ENCODE data around the gene S100A16. TPM values are rescaled to one million over a fixed set of nuclear protein-coding genes. Genes with fewer than 3 reads are reported as not detected.

Gene S100A16
- total and polyA plus RNA-seq, 9 of the 15 experiments (the other 6 are each of a cell fraction or from before 2014, with no cell fraction given): 1.6 to 6.9 (median 4.3) TPM

GRCh38 chr1:153566414-153567371 is 46.2 kb downstream of the S100A16 start (continued):
- TF ChIP-seq POLR3A (IDR thresholded peaks at IDR 0.05; ENCODE audit: borderline replicate concordance, extremely low read depth, insufficient read depth, insufficient read length) (no peak), SMARCA4 (IDR thresholded peaks at IDR 0.05) (peak; percentile 96), PRPF4 (IDR thresholded peaks at IDR 0.05; ENCODE audit: insufficient read depth, low read depth, low read length, poor library complexity, severe bottlenecking) (no peak), PHF21A (IDR thresholded peaks at IDR 0.05; ENCODE audit: borderline replicate concordance, low read depth) (peak; percentile 83; the same call in 1 of the 2 replicates), ZNF354B (CRISPR knock-in tag; IDR thresholded peaks at IDR 0.05) (no peak), RBM14 (IDR thresholded peaks at IDR 0.05; ENCODE audit: borderline replicate concordance, insufficient read depth, low read depth, low read length) (no peak), EHMT2 (IDR thresholded peaks at IDR 0.05) (no peak), ZFP30 (CRISPR knock-in tag; IDR thresholded peaks at IDR 0.05; ENCODE audit: borderline replicate concordance) (no peak), TEAD1 (CRISPR knock-in tag; IDR thresholded peaks at IDR 0.05) (peak; percentile 65 to 93), FOXA1 (IDR thresholded peaks at IDR 0.05; ENCODE audit: borderline replicate concordance) (no peak), HEY1 (CRISPR knock-in tag; IDR thresholded peaks at IDR 0.05; ENCODE audit: borderline replicate concordance) (no peak), MTA1 (IDR thresholded peaks at IDR 0.05; ENCODE audit: borderline replicate concordance) (peak; percentile 79; the same call in 1 of the 2 replicates), KLF1 (tag; IDR thresholded peaks at IDR 0.05) (peak; percentile 89), ZKSCAN3 (CRISPR knock-in tag; IDR thresholded peaks at IDR 0.05) (no peak), TAF9B (IDR thresholded peaks at IDR 0.05; ENCODE audit: partially characterized antibody) (peak; percentile 97), DACH1 (IDR thresholded peaks at IDR 0.05; ENCODE audit: partially characterized antibody) (peak; percentile 95), MNT (conservative IDR thresholded peaks at IDR 0.05) (peak in 1 of 2 experiments; percentile 36; a peak in 2 of 4 replicates), MTA3 (IDR thresholded peaks at IDR 0.05; ENCODE audit: borderline replicate concordance) (peak; percentile 94), PML (IDR thresholded peaks at IDR 0.05; ENCODE audit: low read length) (0 out of 2 replicates have a peak, but pooled peaks have one; percentile 40), U2AF1 (optimal IDR thresholded peaks at IDR 0.05; ENCODE audit: low read depth, low read length) (no peak)
- TF ChIP-seq, protein P1, sequence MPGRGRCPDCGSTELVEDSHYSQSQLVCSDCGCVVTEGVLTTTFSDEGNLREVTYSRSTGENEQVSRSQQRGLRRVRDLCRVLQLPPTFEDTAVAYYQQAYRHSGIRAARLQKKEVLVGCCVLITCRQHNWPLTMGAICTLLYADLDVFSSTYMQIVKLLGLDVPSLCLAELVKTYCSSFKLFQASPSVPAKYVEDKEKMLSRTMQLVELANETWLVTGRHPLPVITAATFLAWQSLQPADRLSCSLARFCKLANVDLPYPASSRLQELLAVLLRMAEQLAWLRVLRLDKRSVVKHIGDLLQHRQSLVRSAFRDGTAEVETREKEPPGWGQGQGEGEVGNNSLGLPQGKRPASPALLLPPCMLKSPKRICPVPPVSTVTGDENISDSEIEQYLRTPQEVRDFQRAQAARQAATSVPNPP (IDR thresholded peaks at IDR 0.05; ENCODE audit: borderline replicate concordance, insufficient read depth, insufficient read length): no peak
- TF ChIP-seq, protein P2, sequence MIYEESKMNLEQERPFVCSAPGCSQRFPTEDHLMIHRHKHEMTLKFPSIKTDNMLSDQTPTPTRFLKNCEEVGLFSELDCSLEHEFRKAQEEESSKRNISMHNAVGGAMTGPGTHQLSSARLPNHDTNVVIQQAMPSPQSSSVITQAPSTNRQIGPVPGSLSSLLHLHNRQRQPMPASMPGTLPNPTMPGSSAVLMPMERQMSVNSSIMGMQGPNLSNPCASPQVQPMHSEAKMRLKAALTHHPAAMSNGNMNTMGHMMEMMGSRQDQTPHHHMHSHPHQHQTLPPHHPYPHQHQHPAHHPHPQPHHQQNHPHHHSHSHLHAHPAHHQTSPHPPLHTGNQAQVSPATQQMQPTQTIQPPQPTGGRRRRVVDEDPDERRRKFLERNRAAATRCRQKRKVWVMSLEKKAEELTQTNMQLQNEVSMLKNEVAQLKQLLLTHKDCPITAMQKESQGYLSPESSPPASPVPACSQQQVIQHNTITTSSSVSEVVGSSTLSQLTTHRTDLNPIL (CRISPR knock-in tag; IDR thresholded peaks at IDR 0.05): 0 out of 2 replicates have a peak, but pooled peaks have one; percentile 24

All from K562 (cell line).